ENCODE measurements around the gene GPR84. TPM values are rescaled to one million over a fixed set of nuclear protein-coding genes. Genes with fewer than 3 reads are reported as not detected.

Gene GPR84
- total RNA-seq, 1 donor from 2014 or later, result not detected

DNA sequence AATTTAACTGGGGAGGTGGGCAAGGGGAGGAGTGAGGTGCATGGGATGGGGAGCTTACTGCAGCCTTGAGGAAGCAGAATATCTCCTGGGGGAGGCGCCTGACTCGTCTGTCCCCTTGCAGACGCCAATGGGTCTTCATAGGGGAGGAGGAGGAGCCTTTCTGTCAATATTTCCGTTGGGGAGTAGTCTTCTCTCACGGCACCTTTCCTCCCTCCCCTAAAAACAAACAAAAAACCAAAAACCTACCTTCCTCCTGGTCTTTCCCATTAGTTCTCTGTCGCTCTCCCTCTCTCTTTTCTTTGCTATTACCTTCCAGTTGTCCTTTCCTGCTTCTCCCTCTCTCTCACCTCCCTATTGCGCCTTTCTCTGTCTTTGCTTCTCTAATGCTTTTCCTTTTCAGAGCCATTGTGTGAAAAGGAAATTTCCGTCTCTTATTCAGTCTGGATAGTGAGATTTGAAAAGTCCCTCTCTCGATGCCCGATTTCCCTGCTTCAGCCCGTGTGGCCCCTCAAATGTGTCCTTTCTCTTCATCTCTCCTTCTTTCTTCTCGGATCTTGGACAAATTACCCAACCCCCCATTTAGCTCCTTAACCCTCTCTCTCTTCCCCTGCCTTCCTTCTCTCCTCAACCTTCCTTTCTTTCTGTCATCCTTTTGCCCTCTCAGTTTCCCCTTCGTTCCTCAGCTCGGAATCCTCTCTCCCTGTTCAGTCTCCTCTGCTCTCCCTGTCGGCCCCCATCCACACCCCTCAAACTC lies 5.9 kb downstream of the GPR84 start:
- H3K4me3 Mint-ChIP-seq (ENCODE audit: unreplicated experiment), result no peak overlapping the region
- Histone ChIP-seq H3K79me2 (ENCODE audit: insufficient read depth, low read length) (no peaks in the 10 kb centered on the region), H3K4me1 (ENCODE audit: insufficient read depth, low read length) (peaks cover 34% of the 10 kb centered on the region), H4K20me1 (ENCODE audit: insufficient read depth, low read length) (no peaks in the 10 kb centered on the region), H3K4me3 (ENCODE audit: insufficient read depth, low read depth, low read length) (peak overlapping the region; percentile 71), H2AFZ (ENCODE audit: low read depth, low read length) (peak overlapping the region; percentile 92), H3K9me3 (ENCODE audit: insufficient read depth, low read depth, low read length) (no peaks in the 10 kb centered on the region), H3K27ac (ENCODE audit: low read depth, low read length) (peak overlapping the region; percentile 97), H3K9ac (ENCODE audit: low read length) (peak overlapping the region; percentile 100), H3K4me2 (ENCODE audit: low read length) (peak overlapping the region; percentile 100), H3K36me3 (ENCODE audit: insufficient read depth, low read length) (no peaks in the 10 kb centered on the region), H3K27me3 (ENCODE audit: insufficient read depth, low read length) (no peaks in the 10 kb centered on the region)
- no peak for FAIRE-seq
- no peak for DNase-seq (ENCODE audit: low read depth)
- peaks cover 5% of the 10 kb centered on the region for H3K27me3 Mint-ChIP-seq (ENCODE audit: low read depth, unreplicated experiment)
- peaks cover 24% of the 10 kb centered on the region for H3K4me1 Mint-ChIP-seq (ENCODE audit: low read depth, unreplicated experiment)
- no peaks in the 10 kb centered on the region for H3K36me3 Mint-ChIP-seq (ENCODE audit: low read depth, unreplicated experiment)
- TF ChIP-seq, protein P1, sequence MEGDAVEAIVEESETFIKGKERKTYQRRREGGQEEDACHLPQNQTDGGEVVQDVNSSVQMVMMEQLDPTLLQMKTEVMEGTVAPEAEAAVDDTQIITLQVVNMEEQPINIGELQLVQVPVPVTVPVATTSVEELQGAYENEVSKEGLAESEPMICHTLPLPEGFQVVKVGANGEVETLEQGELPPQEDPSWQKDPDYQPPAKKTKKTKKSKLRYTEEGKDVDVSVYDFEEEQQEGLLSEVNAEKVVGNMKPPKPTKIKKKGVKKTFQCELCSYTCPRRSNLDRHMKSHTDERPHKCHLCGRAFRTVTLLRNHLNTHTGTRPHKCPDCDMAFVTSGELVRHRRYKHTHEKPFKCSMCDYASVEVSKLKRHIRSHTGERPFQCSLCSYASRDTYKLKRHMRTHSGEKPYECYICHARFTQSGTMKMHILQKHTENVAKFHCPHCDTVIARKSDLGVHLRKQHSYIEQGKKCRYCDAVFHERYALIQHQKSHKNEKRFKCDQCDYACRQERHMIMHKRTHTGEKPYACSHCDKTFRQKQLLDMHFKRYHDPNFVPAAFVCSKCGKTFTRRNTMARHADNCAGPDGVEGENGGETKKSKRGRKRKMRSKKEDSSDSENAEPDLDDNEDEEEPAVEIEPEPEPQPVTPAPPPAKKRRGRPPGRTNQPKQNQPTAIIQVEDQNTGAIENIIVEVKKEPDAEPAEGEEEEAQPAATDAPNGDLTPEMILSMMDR (IDR thresholded peaks at IDR 0.05; ENCODE audit: insufficient read depth, low read depth, low read length), result no peak
- TF ChIP-seq EZH2 (IDR thresholded peaks at IDR 0.05; ENCODE audit: insufficient read depth, low read length), result no peak
- H3K27ac Mint-ChIP-seq (ENCODE audit: unreplicated experiment), result no peak overlapping the region
- no peaks in the 10 kb centered on the region for H3K9me3 Mint-ChIP-seq (ENCODE audit: unreplicated experiment)

- Histone ChIP-seq H3K79me2 (ENCODE audit: insufficient read depth, low read length) (no peaks in the 10 kb centered on the region), H3K4me3 (ENCODE audit: insufficient read depth, low read depth, low read length) (peak overlapping the region; percentile 71), H3K4me1 (ENCODE audit: insufficient read depth, low read length) (peaks cover 41% of the 10 kb centered on the region), H3K27me3 (ENCODE audit: insufficient read depth, low read length) (no peaks in the 10 kb centered on the region), H3K36me3 (ENCODE audit: insufficient read depth, low read length) (no peaks in the 10 kb centered on the region), H2AFZ (ENCODE audit: low read depth, low read length) (no peak overlapping the region), H3K27ac (ENCODE audit: low read depth, low read length) (no peak overlapping the region), H3K9ac (ENCODE audit: low read length) (peak overlapping the region; percentile 100), H4K20me1 (ENCODE audit: insufficient read depth, low read length) (no peaks in the 10 kb centered on the region), H3K4me2 (ENCODE audit: low read length) (peak overlapping the region; percentile 100), H3K9me3 (ENCODE audit: insufficient read depth, low read depth, low read length) (no peaks in the 10 kb centered on the region)
- Mint-ChIP-seq H3K27ac (ENCODE audit: unreplicated experiment) (no peak overlapping the region), H3K4me1 (ENCODE audit: low read depth, unreplicated experiment) (peaks cover 31% of the 10 kb centered on the region), H3K4me3 (ENCODE audit: unreplicated experiment) (no peak overlapping the region), H3K27me3 (ENCODE audit: low read depth, unreplicated experiment) (no peaks in the 10 kb centered on the region), H3K9me3 (ENCODE audit: unreplicated experiment) (no peaks in the 10 kb centered on the region), H3K36me3 (ENCODE audit: low read depth, unreplicated experiment) (no peaks in the 10 kb centered on the region)
- DNase-seq (ENCODE audit: low read depth) (no peak), FAIRE-seq (no peak)
- no peak for TF ChIP-seq EZH2 (IDR thresholded peaks at IDR 0.05; ENCODE audit: insufficient read depth, low read length)
- TF ChIP-seq, protein P1 (IDR thresholded peaks at IDR 0.05; ENCODE audit: insufficient read depth, low read depth, low read length), result no peak
Observed at GRCh38 chr12:54357506-54358190, 6.6 kb downstream of the GPR84 start.
